GM21737 (cell line): ENCODE data around the gene COL25A1.
"Not testable (repeated sequence)": the region's sequence is repeated elsewhere in the genome, so short reads cannot be mapped to it uniquely, and the experiment has no call there.

Experiments used
- ATAC-seq: cut with Tn5 transposase; IDR thresholded peaks from one replicate; pipeline ENCODE4 v1.9.1; 2021; ENCODE audit warnings: mild to moderate bottlenecking, moderate library complexity; ENCODE audit not compliant: unreplicated experiment

Gene COL25A1

DNA sequence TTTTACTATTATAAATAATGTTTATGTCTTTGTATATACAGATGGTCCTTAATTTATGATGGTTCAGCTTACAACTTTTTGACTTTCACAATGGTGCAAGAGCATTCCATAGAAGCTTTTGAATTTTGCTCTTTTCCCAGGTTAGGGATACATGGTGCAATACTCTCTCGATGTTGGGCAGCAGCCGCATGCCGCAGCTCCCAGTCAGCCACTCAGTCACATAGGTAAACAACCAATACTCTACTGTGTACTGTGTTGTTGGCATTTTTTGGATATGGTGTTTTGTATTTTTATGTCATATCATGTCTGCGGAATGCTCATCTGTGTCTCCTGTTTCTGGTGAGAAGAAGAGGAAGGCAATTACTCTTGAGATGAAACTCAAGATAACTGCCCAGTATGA lies 281.6 kb downstream of the COL25A1 start:
- no peak for ATAC-seq

DNA sequence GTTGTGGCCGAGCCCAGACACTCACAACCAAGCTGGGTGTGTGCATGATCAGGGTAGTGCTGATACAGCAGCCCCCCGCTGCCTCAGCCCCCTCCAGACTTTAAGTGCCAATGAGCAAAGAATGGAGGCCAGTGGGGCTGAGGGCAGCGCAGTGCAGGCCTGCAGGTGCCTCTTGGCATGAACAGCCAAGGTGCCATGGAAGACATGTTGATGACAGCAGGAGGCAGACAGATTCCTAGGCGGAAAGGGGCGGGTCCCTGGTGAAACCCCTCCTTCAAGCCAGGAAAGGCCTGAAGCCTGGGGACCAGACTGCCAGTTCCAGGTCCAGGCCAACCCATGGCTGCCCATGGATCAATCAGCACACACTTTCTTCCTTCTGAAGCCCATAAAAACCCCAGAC lies 286.3 kb downstream of the COL25A1 start:
- no peak for ATAC-seq

GRCh38 chr4:109015413-109015810 lies 287.0 kb downstream of the COL25A1 start:
- no peak for ATAC-seq

DNA sequence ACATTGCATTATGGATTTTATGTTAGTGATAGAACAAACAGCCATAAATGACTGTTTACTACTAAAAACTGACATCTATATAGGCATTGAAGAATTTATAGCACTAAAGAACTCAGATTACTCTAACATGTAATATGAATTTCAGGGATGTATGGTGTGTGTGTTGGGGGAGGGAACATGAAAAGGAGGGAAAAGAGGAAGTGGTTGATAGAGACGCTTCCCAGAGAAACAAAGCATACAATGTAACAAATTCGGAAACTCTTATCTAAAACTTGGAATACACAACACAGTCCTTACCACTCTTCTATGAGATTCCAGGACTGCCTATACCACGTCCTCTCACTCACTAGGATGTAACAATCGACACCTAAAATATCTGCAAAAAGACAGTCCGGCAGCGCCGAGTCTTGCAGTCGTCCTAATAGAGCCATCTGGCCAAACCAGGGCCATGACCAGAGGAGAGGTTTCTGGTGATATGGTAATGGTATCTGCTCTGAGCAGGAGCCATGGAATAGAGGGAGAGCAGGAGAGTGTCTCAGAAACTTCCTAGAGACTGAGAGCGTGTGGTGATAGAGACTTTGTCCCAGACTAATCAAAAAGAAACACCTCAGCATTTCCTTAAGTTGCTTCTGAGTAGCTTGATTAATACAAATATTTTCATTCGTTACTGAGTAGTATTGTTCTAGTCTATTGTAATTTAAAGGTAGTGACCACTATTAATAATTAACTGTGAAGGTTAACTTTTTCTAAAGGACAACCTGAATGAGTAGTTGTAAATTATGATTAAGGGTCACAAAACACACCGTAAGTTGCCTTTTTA lies 287.7 kb downstream of the COL25A1 start:
- ATAC-seq = no peak

DNA sequence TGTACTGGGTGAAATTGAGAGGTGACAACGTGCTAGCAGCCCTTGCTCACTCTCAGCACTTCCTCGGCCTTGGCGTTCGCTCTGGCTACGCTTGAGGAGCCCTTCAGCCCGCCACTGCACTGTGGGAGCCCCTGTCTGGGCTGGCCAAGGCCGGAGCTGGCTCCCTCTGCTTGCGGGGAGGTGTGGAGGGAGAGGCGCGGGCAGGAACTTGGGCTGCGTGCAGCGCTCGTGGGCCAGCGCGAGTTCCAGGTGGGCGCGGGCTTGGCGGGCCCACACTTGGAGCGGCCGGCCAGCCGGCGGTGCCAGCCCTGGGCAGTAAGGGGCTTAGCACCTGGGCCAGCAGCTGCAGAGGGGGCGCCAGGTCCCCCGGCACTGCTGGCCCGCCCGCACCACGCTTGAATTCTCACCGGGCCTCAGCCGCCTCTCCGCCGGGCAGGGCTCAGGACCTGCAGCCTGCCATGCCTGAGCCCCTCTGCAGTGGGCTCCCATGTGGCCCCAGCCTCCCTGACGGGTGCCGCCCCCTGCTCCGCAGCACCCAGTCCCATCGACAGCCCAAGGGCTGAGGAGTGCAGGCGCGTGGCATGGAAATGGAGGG lies 290.1 kb downstream of the COL25A1 start:
- no peak for ATAC-seq

DNA sequence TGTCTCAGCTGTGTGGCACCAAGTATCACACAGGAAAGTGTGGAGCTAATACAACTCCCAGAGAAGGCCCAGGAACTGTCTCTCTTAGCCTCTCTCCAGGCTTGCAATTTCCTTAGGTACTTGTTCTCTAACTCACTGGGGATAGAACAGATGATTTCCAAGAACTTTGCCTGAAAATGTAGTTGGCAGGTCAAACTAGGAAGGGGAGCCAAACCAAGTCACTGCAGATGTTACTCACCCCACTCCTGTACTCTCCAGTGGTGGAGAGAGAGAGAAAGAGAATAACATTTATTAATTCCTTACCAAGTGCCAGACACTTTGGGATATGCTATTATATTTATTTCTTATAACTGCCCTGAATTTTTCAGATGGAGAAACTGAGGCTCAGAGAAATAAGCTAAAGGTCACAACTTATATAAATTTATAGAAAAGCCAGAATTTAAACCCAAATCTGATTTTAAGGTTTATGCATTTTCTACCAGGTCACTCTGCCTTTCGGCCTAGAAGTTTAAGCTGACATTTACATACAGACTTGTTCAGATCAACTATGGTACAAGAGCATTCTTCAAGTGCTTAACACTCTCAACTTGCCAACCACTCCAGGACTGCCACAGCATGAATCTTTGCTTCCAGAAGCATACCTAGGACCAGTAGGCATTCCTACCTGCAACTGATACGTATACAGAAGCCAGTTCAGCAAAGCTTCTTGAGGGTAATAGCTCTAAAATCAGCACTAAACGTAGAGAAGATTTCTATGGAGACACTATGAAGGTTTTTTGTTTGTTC lies 291.0 kb downstream of the COL25A1 start:
- no peak for ATAC-seq

- ATAC-seq = no peak
Observed at GRCh38 chr4:109010521-109010920, 291.9 kb downstream of the COL25A1 start.

- ATAC-seq = no peak
Observed at GRCh38 chr4:109009909-109010308, 292.5 kb downstream of the COL25A1 start.

- ATAC-seq = no peak
Observed at GRCh38 chr4:109007976-109008375, 294.5 kb downstream of the COL25A1 start.

- ATAC-seq = no peak
Observed at GRCh38 chr4:109005523-109005922, 296.9 kb downstream of the COL25A1 start.

GRCh38 chr4:109004418-109004817 lies 298.0 kb downstream of the COL25A1 start:
- ATAC-seq = no peak

- ATAC-seq = no peak
Observed at GRCh38 chr4:109003964-109004363, 298.5 kb downstream of the COL25A1 start.

DNA sequence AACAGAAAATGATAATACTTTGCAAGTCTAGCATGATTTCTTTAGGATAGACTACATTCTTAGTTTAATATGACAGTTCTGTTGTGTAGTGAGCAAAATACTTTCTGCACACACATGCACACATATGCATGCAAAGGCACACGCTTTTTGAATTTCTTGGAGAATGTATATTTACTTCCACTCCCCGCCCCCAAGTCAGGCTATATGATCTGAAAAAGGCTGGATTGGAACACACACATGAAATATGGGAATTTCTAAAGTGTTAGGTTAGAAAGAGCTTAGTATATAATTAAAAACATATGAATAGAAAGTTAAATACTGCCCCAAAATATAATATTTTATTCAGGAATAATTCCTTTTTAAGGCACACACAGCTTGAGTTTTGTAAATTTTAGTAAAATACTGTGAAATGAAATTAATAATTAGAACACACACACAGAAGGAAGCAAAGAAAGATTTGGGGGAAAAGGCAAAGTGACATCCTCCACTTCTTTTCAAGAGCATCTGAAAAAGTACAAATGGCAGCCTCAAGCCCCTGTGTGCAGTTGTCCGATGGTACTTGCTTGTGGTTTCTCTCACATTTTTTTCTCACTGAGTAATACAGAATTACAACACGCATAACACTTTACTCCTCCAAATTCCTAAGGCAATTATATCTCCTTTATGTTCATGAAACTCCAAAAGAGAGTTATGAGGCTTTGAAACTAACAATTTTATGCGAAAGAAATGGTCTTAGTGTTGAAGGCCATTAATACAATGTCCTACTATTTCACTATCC lies 310.7 kb downstream of the COL25A1 start:
- no peak for ATAC-seq

GRCh38 chr4:108988464-108989195 lies 313.8 kb downstream of the COL25A1 start:
- ATAC-seq = no peak

DNA sequence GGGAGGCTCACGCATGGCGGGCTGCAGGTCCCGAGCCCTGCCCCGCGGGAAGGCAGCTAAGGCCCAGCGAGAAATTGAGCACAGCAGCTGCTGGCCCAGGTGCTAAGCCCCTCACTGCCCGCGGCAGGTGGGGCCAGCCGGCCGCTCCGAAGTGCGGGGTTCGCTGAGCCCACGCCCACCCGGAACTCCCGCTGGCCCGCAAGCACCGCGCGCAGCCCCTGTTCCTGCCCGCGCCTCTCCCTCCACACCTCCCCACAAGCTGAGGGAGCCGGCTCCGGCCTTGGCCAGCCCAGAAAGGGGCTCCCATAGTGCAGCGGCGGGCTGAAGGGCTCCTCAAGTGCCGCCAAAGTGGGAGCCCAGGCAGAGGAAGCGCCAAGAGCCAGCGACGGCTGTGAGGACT lies 318.0 kb downstream of the COL25A1 start:
- ATAC-seq = not testable (repeated sequence)

DNA sequence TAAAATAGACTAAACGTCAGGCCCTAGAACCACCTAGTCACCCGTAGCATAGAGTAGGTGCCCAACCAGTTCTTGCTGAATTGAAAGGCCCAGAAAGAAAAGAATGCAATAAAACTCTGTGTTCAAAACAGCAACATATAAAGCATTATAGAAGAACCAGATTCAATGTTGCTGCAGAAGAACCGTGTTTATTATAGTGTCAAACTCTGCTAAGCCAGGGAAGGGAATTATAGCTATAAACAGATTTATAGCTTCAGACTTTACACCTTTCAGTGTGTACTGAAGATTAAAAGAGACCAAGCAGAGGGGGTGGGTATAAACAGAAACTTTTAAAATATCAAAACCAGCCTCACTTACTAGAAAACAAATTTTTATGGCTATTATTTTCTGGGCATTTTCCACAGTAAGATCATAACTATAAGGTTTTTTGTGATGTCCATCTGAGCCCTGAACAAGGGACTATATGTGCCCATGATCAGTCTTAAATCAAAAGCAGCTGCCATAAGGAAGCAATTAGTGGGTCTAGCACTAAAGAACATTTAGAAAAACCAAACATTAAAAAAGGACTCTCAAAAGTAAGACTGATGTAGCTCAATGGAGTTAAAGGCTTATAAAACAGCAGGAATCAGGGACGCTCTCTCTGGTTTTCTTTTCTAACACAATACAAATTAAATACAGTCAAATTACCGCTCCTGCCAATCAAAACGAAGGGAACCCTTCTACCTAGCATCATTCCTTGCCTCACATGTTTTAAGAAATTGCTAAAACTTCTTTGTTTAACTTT lies 319.9 kb downstream of the COL25A1 start:
- ATAC-seq = no peak

GRCh38 chr4:108980455-108981239 lies 321.8 kb downstream of the COL25A1 start:
- ATAC-seq = no peak

DNA sequence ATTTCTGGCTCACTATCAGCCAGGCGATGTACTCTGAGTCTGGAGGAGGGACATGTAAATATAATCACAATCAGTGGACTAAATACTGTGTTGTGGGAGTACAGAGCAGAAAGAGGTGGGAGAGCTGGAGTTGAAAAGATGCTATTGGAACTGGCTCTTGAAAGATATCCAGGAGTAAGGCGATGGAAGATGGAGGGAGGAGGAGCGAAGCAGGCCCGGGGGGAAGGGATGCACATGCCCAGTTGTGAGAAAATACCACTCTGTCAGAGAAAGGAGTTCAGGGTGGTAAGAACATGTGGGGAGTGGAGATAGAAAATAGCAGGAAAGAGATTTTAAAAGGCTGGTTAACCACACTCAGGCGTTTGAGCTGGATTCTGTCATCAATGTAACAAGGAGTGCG lies 322.7 kb downstream of the COL25A1 start:
- no peak for ATAC-seq

DNA sequence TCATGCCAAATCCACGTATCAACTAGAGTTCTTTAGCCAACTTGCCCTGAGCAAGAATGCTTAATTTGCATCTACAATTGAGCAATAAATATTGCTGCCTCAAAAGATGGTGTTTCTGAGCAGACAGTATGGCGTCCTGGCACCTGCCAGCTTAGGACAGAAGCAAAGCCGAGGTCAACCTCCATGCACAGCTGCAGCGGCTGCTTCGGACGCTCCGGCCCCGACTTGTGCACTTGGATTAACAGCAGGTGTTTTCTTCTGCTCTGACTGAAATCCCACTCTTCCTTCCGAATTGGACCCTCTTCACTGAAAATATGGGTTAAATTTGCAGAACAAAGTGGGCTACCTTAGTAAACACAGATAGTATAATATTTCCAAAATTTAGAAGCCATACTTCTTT lies 324.4 kb downstream of the COL25A1 start:
- no peak for ATAC-seq
